Prostate gland (tissue), 2 donors: ENCODE data around the gene LAX1.

ENCODE experiments used
- CTCF ChIP-seq, 4 experiments: fragments of 200-600 bp in 2 of 4; fragments of 450-650 bp in 2 of 4; sonication (generic) in 2 of 4; IDR thresholded peaks; 1 replicate in 3 of 4; 2 replicates in 1 of 4; pipeline ENCODE4 v1.5.1; 2016 to 2019; ENCODE audit warnings: antibody characterized with exemption in 4 of 4, mild to moderate bottlenecking in 2 of 4, moderate library complexity in 2 of 4
- POLR2A ChIP-seq: fragments of 450-650 bp; IDR thresholded peaks from one replicate; pipeline ENCODE4 v1.6.1; 2016; ENCODE audit warnings: antibody characterized with exemption, mild to moderate bottlenecking

- no peak for TF ChIP-seq CTCF (IDR thresholded peaks at IDR 0.05)
- no peak for TF ChIP-seq POLR2A
Observed at GRCh38 chr1:203733009-203733863, 31.7 kb upstream of the LAX1 start.
